ENCODE data around the gene HDAC8.

HDAC8 gene

GRCh38 chrX:72307646-72308051, 265.0 kb downstream of the HDAC8 start:
- Mint-ChIP-seq H3K9me3 (peaks cover 44% of the 10 kb centered on the region), H3K27ac (no peak overlapping the region), H3K27me3 (ENCODE audit: low read depth, poor library complexity) (peaks cover 22% of the 10 kb centered on the region), H3K4me1 (peaks cover 26% of the 10 kb centered on the region), H3K36me3 (ENCODE audit: low read depth) (peaks cover 10% of the 10 kb centered on the region), H3K4me3 (peak overlapping the region; percentile 90)
- DNase-seq = peak; percentile 9
- no peak for TF ChIP-seq CTCF (IDR thresholded peaks at IDR 0.05)

GRCh38 chrX:72306851-72307645, 265.6 kb downstream of the HDAC8 start:
- Mint-ChIP-seq H3K4me1 (peaks cover 27% of the 10 kb centered on the region), H3K27me3 (ENCODE audit: low read depth, poor library complexity) (peaks cover 27% of the 10 kb centered on the region), H3K9me3 (peaks cover 48% of the 10 kb centered on the region), H3K36me3 (ENCODE audit: low read depth) (peaks cover 16% of the 10 kb centered on the region), H3K4me3 (peak overlapping the region; percentile 90), H3K27ac (no peak overlapping the region)
- no peak for TF ChIP-seq CTCF (IDR thresholded peaks at IDR 0.05)
- DNase-seq = peak; percentile 60

- Mint-ChIP-seq H3K4me1 (peaks cover 27% of the 10 kb centered on the region), H3K27ac (peak overlapping the region; percentile 68), H3K27me3 (ENCODE audit: low read depth, poor library complexity) (peaks cover 27% of the 10 kb centered on the region), H3K4me3 (peak overlapping the region; percentile 90), H3K36me3 (ENCODE audit: low read depth) (peaks cover 21% of the 10 kb centered on the region), H3K9me3 (peaks cover 52% of the 10 kb centered on the region)
- no peak for TF ChIP-seq CTCF (IDR thresholded peaks at IDR 0.05)
- peak; percentile 48 for DNase-seq
These were observed 266.4 kb downstream of the HDAC8 start for GRCh38 chrX:72306085-72306801.

GRCh38 chrX:72305286-72306084, 267.2 kb downstream of the HDAC8 start, which contains the start of gene CITED1:
Gene CITED1 (minus strand): TSS chrX:72305914. CDS start chrX:72302869, 3,045 bp downstream.
- Mint-ChIP-seq H3K36me3 (ENCODE audit: low read depth) (peaks cover 28% of the 10 kb centered on the region), H3K27me3 (ENCODE audit: low read depth, poor library complexity) (peaks cover 27% of the 10 kb centered on the region), H3K27ac (peak within 1 kb of the TSS; percentile 68), H3K4me1 (peaks cover 32% of the 10 kb centered on the region), H3K4me3 (peak within 1 kb of the TSS; percentile 90), H3K9me3 (peaks cover 58% of the 10 kb centered on the region)
- no peak for TF ChIP-seq CTCF (IDR thresholded peaks at IDR 0.05)
- DNase-seq = peak; percentile 24

GRCh38 chrX:72304877-72305276, 267.8 kb downstream of the HDAC8 start:
- peaks cover 28% of the 10 kb centered on the region for H3K36me3 Mint-ChIP-seq (ENCODE audit: low read depth)
- peaks cover 33% of the 10 kb centered on the region for H3K4me1 Mint-ChIP-seq
- TF ChIP-seq CTCF (IDR thresholded peaks at IDR 0.05) = no peak
- H3K9me3 Mint-ChIP-seq = peaks cover 58% of the 10 kb centered on the region
- DNase-seq = peak; percentile 22
- H3K27me3 Mint-ChIP-seq (ENCODE audit: low read depth, poor library complexity) = peaks cover 27% of the 10 kb centered on the region
- H3K27ac Mint-ChIP-seq = no peak overlapping the region
- H3K4me3 Mint-ChIP-seq = peak overlapping the region; percentile 85
